GM12873 (cell line): ENCODE data around the gene ATP13A1.

ENCODE experiments used
- CTCF ChIP-seq: IDR thresholded peaks from 2 replicates; pipeline ENCODE4 v1.5.1; 2012; ENCODE audit warnings: low read depth, mild to moderate bottlenecking, moderate library complexity, low read length, control low read depth; ENCODE audit not compliant: insufficient read depth; ENCODE audit errors: missing control alignments

The ATP13A1 gene

GRCh38 chr19:19643158-19644053 lies 20.1 kb downstream of the ATP13A1 start, which contains the start of gene GMIP:
Gene GMIP (minus strand): TSS chr19:19643657. CDS start chr19:19643529, 128 bp downstream.
- TF ChIP-seq CTCF = peak; percentile 80

GRCh38 chr19:19642506-19643157 lies 20.8 kb downstream of the ATP13A1 start:
- TF ChIP-seq CTCF = peak; percentile 22

GRCh38 chr19:19637523-19638251 lies 25.8 kb downstream of the ATP13A1 start:
- no peak for TF ChIP-seq CTCF

GRCh38 chr19:19637186-19637522 lies 26.3 kb downstream of the ATP13A1 start:
- no peak for TF ChIP-seq CTCF

GRCh38 chr19:19636573-19637185 lies 26.8 kb downstream of the ATP13A1 start:
- no peak for TF ChIP-seq CTCF

GRCh38 chr19:19635313-19635702 lies 28.2 kb downstream of the ATP13A1 start:
- no peak for TF ChIP-seq CTCF
